NCI-H748 treated with DMSO at 0.1 percent for 48 hours (cell line): ENCODE measurements around the gene ZKSCAN1.

Experiments used
- DNase-seq: peaks from one replicate; lab custom pipeline; 2025; lab: John Stamatoyannopoulos, UW

ZKSCAN1 gene

DNA sequence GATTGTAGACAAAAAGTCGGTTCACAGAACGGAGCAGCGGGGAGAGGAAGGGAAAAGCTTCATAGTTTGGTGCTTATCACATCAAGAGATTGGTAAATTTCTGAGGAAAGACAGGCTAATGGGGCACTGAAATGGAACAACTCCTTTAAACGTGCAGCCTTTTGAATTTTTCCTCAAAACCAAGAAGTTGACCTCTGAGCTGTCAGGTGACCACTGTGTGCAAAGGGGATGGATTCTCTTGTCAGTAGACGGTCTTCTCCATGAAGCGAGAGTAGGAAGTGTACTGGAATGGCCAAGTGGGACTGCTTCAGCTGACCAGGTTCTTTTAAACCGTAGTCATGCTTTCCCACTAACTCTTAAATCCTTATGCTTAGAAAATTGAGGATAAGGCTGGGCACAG lies 22.9 kb downstream of the ZKSCAN1 start:
- no peak for DNase-seq

DNA sequence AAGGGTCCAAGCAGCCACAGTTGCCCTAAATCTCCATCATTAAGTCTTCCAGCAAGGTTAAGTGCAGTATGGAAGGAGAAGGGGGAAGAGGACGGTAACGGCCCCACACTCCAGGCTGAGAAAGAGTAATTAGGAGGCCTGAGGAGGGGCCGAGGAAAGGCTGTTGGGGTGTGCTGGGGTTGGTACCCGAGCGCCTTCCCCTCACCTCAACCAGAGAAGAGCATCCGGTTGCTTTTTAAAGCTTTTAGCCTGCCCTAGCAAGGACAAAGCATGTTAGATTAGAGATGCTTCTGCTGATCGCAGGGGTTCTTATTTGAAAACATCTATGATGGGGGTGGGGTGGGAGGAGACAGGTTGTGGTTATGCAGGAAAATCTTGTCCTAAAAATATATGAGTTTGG lies 25.2 kb downstream of the ZKSCAN1 start:
- no peak for DNase-seq

DNA sequence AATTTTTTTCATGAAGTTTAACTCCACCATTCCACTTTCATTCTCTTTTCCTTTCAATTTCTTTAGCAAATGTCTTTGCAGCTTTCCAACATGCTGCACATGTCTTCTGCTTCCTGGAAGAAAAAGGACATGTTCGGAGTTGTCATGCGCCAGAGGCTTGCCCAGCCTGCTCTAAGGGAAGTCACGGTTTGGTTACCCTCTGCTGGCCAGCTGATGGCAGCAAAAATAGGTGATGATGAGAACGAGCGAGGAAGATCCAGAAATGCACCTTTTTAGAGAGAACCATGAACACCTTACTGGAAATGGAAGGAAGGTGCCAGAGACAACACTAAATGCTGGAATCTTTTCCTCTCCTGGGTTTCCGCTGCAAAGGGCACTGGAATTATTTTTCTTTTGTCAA lies 29.3 kb downstream of the ZKSCAN1 start:
- no peak for DNase-seq

DNA sequence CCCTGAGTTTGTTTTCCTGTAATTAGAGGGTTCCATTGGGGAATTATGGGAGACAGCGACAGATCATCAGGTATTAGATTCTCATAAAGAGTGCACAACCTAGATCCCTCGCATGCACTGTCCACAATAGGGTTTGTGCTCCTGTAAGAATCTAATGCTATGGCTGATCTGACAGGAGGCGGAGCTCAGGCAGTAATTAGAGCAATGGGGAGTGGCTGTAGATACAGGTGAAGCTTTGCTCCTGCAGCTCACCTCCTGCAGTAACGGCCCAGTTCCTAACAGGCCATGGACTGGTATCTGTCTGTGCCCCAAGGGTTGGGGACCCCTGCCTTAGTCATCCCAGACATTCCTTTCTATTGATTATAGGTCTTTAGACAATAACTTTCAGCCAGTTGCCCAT lies 33.3 kb downstream of the ZKSCAN1 start:
- DNase-seq: no peak

DNA sequence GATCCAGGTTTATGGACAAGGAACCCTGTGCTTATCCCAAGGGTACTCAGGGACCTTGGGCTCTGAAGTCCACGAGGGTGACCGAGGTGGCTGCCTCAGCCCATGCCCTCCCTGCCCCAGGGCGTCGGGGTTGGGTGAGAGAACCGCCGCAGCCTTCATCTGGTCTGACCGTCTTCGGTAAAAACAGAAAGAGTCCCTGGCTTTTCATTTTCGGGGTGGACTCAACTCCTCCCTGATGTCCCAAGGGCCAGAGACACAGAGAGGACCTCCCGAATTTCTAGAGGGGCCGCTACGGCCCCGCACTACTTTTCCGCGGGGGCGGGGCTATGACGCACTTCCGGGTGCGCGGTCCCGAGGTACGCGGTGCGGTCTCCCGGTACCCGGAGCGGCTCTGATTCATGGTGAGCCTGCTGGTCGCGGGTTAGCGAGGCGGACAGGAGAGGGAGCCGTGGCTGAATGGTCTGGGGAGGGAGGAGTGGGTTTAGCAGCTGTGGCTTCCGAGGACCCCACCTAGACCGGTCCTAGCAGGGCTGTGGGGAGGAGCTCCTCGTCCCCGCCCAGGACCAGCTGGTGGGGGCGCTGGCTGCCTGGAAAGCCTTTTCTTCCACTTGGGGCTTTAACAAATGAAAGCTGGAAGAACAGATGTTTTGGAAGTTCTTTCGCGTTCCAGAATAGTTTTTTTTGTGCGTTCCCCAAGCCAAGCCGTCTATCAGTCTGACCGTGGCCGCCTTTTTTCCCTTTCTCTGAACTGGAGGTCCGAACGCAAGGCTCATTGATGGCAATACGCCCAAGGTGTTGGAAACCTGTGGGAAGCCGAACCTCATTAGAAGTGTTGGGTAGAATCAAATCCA lies 34.3 kb downstream of the ZKSCAN1 start, which contains the start of gene ZSCAN21:
ZSCAN21 (plus strand) TSS at position 334 of the 851 bp plus-strand sequence. CDS start 7,233 bp downstream, outside the sequence.
- peak; percentile 63 for DNase-seq

DNA sequence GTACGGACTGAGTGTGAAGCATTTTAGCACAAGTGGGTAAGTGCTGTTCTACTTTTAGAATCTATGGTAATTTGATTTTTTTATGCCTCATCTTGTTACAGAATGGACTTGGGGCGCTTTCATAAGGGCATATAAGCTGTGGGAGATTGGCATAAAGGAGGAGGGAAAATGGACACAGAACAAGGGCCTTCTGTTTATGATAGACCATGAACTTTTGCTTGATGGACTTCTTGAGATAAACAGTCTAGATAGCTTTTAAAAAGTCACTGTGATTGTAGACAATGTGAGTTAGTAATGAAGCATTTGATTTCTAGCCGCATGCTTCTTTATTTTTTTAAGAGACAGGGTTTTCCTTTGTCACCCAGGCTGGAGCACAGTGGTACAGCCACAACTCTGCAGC lies 36.2 kb downstream of the ZKSCAN1 start:
- no peak for DNase-seq

DNA sequence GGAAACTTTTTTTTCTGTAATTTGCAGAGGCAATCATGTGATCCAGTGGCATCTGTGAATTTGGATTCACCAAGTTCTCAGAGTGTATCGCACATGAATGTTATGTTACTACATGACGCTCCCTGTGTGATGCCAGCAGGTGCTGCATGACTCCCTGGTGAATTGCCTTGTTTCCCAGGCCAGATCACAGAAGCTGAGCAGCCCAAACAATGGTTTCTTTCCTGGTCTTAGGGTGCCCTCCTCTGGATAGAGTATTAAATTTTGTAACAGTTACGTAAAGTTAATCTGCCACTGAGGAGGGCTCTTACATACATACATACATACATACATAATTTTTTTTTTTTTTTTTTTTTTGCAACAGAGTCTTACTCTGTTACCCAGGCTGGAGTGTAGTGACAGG lies 37.8 kb downstream of the ZKSCAN1 start:
- peak; percentile 26 for DNase-seq

DNA sequence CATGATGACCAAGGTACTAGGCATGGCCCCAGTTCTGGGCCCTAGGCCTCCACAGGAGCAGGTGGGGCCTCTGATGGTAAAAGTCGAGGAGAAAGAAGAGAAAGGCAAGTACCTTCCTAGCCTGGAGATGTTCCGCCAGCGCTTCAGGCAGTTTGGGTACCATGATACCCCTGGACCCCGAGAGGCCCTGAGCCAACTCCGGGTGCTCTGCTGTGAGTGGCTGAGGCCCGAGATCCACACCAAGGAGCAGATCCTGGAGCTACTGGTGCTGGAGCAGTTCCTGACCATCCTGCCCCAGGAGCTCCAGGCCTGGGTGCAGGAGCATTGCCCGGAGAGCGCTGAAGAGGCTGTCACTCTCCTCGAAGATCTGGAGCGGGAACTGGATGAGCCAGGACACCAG lies 41.6 kb downstream of the ZKSCAN1 start:
- no peak for DNase-seq

DNA sequence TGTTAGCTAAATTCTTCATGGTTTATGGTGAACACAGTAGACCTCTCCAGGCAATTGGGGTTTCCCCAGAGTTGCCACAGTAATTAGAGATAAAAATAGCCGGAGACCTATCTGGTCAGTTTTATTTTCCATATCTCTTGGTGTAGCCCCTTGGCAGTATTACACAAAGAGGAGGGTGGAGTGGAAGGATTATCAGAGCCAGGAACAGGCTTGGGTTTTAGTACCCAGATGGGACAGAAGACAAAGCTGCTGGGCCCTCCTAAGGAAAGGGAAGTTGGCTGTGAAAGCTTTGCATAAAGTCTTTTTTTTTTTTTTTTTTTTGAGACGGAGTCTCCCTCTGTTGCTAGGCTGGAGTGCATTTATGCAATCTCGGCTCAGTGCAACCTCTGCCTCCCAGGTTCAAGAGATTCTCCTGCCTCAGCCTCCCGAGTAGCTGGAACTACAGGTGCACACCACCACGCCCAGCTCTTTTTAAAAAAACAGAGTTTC lies 43.9 kb downstream of the ZKSCAN1 start:
- no peak for DNase-seq

DNA sequence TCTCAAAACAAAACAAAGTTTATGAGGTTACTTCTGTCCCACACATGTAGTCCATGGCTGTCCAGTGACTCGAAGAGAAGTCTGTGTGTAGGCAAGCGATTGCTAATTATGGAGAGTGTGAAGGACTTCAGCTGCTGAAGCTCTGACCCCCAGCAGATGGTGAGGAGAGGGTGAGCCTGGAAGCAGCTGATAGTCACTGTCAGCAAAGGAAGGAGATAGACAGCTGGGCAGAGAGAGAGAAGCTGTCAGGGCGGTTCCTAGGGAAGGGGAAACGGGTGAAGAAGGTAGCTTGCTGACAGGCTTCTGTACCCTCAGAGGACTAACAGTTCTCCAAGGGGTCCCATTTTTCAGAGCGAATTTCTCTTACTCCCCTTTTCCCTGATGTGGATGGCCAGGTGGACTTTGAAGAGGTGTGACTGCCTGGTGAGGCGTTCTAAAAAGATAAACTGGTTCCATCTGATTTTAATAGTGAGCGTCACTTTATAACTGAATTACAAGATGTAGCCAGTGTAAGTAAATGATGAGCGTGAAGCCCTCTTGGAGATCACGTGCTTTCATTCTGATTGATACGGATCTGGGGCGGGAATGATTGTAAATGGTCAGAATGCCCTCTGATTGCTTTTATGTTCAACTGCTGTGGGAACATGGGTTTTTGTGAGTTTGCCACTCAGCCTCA lies 46.3 kb downstream of the ZKSCAN1 start:
- no peak for DNase-seq

DNA sequence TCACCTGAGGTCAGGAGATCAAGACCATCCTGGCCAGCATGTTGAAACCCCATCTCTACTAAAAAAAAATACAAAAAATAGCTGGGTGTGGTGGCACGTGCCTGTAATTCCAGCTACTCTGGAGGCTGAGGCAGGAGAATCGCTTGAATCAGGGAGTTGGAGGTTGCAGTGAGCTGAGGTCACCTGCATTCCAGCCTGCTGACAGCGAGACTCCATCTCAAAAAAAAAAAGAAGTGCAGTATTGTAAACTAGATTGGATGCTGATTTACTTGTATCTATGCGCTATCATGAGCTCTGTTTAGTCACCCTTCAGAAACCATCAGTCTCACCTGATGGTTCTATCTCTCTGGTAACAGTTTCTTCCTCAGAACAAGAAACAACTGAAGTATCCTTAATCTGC lies 48.0 kb downstream of the ZKSCAN1 start:
- no peak for DNase-seq

DNA sequence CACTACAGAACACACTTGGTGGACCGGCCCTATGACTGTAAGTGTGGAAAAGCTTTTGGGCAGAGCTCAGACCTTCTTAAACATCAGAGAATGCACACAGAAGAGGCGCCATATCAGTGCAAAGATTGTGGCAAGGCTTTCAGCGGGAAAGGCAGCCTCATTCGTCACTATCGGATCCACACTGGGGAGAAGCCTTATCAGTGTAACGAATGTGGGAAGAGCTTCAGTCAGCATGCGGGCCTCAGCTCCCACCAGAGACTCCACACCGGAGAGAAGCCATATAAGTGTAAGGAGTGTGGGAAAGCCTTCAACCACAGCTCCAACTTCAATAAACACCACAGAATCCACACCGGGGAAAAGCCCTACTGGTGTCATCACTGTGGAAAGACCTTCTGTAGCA lies 48.8 kb downstream of the ZKSCAN1 start:
- DNase-seq: no peak

DNA sequence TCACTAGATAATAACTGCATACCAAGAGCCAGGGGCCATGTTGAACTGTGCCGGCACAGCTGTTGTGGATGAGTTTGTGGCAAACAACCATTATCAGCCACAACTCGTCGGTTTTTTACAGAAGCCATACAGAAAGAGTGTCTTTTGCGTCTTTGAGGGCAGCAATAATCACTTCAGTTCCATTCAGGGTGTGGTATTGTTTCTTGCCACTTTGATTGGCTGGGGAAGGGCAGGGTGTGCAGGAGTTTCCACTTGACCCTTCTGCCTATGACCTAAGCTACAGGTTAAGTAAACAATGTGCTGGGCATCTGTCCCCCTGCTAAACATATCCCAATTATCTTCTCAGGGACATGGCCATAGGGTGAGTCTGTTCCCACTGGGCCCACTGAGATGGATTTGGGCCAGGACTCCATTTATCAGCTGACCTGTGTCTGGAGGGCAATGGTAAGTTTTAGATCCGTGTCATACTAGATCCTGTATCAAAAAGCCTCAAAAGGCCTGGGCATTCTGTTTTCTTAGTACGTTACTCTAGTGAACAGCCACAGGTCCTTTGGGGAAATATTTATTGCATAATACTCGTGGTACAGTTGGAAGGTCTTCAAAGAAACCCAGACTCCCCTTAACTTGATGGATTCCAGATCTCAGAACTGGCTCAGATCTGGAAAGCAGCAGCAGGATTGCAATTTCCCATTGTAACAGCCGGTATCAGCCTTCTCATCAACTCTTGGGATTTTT lies 50.2 kb downstream of the ZKSCAN1 start:
- no peak for DNase-seq

DNA sequence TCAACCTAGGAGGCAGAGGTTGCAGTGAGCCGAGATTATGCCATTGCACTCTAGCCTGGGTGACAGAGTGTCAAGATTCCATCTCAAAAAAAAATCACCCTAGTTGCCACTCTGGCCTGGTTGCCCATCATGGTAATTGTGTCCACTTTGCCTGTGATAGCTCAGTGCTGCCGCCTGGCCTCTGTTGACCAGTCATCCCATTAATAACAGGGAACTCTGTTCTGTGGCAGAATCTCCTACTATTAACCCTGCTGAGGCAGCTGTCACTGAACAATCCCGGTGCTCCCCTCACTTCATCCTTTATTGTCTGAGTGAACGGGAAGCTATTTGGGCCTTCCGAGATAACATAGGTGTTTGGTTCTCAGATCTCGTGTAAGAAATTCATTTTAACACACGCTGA lies 51.6 kb downstream of the ZKSCAN1 start:
- no peak for DNase-seq

DNA sequence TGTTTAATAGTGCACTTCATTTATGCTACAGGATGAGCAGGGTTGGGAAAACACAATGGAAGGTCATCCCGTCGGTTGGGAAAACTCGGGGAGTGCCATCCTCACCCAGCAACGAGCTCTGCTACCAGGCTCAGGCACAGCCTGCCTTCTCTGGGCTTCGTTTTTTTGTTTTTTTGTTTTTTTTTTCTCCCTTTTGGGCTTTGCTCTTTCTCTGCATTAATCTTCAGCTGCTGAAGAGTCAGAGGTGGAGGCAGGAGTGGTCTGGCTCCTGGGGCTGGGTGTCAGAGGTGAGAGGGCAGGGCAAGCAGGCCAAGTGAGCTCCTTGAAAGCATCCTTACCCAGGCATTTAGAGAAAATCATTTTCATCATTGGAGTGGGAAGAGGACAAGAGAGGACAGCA lies 54.6 kb downstream of the ZKSCAN1 start:
- DNase-seq: no peak

DNA sequence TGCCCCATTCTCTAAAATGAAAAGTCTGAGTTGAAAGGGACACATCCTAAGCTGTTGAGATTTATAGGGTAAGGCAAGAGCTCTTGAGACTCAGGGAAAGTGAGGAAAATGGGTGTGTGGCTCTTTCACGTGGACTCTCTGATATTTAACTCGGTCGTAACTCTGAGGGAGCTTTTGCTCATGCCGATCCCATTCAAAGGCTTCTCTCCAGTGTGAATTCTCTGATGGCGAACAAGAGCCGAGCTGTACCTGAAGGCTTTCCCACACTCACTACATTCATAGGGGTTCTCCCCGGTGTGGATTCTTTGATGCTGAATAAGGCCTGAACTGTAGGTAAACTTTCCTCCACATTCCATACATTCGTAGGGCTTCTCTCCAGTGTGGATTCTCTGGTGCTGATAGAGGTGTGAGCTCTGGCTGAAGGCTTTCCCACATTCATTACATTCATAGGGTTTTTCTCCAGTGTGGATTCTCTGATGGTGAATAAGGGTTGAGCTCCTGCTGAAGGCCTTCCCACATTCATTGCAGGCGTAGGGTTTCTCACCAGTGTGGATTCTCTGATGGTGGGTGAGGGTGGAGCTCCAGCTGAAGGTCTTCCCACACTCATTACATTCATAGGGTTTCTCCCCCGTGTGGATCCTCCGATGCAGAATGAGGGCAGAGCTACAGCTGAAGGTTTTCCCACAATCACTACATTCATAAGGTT lies 55.8 kb downstream of the ZKSCAN1 start:
- DNase-seq: no peak

DNA sequence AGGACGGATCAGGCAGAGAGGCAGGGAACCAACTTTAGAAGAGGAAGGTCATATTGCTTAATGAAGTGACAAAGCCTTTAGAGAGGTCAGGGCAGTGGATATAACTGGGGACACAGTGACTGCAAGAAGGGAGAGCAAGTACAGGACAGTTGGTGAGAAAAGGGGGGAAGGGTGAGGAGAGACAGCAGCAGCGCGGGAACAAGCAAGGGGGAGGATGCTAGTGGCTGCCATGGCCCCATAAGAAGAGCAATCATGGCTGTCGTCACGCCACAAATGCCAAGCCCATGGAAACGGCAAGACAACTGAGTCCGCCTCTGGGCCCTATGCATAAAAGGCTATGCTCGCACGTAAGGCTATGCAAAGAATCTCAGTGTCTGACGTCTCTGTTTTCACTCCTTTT lies 57.1 kb downstream of the ZKSCAN1 start:
- no peak for DNase-seq

DNA sequence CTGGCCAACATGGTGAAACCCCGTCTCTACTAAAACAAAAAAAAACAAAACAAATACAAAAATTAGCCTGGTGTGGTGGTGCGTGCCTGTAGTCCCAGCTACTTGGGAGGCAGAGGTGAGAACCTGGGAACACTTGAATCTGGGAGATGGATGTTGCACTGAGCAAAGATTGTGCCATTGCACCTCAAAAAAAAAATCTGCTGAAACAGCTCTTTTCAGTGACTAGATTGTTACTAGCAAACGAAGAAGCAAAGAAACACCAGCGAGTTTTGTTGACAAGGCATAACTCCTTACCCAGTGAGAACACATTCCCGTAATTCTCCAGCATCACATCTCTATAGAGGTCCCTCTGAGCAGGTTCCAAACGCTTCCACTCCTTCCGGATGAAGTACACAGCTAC lies 59.4 kb downstream of the ZKSCAN1 start:
- DNase-seq: no peak

DNA sequence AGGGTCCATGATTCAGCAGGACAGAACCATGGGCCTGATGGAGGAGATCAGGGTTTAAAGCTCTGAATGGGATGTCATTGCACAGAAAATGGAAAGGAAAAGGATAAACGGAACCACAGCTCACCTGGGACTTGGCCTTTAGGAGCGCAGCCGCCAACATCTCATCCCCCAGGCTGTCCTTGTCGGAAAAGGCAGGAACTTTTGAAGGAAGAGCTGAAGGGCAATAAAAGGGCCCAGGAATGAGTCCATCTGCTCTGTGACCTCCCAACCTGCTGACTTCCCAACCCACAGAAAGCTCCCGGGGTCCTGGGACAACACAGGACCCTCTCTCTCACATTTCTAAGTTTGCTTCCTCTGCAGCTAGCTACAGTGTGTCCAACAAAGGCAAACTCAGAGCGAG lies 60.0 kb downstream of the ZKSCAN1 start:
- DNase-seq: no peak

DNA sequence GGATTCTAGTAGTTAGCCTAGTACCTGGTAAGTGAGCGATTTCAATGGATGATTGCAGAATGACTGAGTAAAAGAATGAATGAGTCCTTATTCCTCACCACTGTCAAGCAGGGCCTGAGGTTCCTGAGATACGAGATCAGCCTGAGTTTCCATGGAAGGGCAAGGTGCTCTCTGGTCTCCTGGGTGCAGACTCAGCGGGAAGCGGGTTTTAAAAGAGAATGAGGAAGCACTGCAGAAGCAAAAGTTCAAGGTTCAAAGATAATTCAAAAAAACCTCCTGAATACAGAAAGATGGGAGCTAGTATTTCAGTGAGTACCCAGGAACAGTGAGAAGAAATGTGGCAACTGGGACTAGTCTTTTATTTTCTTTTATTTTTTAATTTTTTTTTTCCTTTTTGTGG lies 61.8 kb downstream of the ZKSCAN1 start:
- DNase-seq: no peak

DNA sequence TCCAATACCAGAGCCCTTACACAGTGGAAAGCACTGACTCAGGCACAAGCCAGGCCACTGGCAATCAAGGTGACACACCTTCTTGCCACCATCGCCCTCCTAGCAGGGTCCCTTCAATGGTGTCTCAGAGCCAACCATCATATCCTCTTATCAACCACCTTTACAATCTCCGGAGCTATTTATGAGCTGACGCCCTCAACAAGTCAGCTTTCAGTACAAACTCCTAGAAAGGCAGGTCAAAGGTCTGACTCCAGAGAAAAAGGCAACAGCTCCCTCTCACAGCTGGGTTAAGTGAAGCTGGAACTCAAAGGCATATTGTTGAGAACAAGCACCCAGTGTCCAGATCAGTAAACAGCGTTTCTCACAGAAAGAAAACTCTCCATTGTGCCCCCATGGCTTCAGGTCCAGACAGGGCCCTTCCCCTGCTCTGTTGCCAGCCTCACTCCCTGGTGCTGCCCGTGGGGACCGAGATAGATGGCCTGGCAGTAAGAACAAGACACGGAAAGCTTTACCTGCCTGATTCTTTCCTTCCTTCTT lies 63.7 kb downstream of the ZKSCAN1 start:
- DNase-seq: no peak
